HuH-7 (cell line): ENCODE results near the gene BOD1.

Experiments
- DNase-seq: peaks from one replicate; pipeline ENCODE4 v3.0.0; 2011; ENCODE audit warnings: low spot score

Gene BOD1

DNA sequence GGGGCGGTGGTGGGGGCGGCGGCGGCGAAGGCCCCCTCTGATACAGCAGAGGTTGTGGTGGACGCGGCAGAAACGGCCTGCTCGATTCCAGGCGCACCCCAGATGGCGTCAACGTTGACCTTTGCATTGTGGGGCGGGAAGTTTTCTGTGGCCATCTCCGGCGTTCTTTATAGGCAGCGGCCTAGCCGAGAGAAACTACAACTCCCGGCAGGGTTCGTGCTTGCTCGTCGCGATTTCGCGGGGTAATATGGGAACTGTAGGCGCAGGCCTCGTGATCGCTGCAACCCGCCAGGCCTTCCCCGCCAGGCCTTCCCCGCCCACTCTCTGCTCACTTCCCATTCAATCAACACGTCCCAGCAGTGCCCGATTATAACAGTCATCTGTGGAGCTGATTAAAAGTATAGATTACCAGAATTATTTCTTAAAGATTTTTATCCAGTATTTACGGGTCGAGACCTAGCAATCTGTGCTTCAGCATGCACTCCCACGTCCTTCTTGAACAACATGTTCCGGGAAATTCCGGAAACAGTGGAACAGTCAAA, at the start of gene BOD1:
BOD1 (minus strand) TSS at position 74 of the 542 bp plus-strand sequence. CDS start 214 bp downstream, outside the sequence.
- DNase-seq = peak; percentile 86

DNA sequence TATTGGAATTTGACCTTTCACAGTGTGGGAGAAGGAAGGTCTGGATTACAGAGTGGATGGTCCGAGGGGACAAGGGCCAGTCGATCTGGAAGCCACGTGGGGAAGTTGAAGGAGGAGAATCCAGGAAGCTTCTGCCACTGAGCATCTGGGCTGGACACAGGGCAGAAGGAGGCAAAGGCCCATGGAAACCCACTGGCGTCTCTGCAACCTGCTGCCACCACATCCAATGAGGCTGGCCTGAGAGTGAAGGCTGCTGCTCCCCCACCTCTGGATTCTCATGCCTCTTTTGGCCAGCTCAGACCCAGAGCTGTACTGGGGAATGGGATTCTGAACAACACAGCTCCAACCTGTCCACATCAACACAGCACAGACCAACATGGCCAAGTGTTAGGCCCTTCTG, 48.9 kb upstream of the BOD1 start:
- no peak for DNase-seq

DNA sequence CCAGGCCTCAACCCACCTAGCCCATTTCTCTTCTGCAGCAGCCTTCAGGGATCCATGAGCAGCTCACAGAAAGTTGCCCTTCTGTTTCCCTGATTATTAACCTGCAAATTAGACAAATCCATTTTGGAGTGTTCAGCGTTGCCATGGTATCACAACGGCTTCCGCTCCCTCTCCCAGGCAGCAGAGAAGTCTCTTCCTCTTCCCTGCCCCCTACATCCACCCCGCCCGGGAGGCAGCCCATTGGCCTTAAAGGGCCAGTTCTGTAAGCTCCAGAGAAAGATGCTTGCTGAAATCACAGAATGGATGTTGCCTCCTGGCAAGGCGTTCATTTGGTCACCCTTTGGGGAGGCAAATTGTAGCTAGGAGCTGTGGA, 47.7 kb upstream of the BOD1 start:
- DNase-seq = no peak

DNA sequence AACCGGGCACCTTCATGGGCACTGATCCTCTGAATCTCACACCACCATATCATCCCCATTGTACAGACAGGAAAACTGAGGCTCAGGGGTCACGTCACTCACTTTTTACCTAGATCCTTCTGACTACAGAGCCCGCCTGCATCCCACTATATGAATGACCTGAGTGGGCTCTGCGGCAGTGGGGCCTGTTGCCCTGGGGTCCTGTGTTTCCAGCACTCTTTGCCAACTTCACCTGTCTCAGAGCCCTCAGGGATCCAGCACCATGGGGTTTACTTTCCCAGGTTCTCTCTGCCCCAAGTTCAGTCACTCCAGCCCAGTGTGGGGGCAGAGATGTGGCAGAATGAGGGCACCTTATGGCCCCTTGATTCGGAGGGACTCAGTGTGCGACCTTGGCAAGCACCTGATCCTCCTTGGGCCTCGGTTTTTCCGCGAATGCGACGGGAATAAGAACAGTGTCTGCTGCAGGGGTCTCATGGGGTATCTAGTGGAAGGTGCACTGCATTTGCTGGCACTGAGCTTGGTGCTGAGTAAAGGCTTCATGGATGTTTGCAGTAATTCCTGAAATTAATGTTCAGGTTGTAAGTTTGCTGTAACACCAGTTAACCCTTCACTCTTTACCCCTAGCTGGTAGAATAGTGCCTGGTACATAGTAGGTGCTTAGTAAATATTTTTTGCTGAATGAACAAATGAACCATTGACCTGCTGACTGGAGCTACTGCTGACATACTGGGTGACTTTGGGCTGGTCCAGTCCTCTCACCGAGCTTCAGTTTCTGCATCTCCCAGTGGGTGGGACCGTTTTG, 47.1 kb upstream of the BOD1 start:
- DNase-seq = no peak

DNA sequence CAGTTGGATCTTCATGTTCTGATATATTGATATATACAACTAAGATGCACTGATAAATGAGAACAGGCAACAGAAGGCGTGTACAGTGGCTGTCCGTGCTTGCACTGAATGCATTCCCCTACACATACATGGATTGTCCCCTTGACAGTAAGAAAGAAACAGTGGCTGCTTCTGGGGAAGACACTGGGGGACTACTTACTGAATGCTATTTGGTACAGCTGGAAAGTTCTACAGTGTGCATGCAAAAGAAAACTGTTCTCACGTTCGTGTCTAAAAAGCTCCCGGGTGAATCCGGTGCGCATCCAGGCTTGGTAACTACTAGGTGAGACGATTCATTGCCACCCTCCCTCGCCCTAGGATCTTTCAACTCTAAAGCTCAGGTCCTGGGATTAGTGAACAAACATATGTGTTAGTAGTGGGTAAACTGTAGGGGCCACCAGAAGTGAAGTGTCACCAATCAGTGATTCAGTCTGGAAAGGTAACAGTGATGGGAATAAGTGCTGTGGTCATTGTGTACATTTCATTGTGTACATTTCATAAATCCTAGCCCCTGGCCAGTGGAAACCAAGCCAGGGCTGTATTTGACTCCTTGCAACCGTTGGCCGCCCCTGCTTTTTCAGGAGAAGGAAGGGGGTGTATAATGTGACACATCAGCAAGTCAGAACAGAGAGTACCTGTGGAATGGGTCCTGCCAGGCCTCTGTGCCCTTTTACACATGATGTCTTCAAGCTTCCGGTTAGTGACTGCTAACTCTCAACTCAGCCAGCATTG, 46.3 kb upstream of the BOD1 start:
- DNase-seq = no peak

DNA sequence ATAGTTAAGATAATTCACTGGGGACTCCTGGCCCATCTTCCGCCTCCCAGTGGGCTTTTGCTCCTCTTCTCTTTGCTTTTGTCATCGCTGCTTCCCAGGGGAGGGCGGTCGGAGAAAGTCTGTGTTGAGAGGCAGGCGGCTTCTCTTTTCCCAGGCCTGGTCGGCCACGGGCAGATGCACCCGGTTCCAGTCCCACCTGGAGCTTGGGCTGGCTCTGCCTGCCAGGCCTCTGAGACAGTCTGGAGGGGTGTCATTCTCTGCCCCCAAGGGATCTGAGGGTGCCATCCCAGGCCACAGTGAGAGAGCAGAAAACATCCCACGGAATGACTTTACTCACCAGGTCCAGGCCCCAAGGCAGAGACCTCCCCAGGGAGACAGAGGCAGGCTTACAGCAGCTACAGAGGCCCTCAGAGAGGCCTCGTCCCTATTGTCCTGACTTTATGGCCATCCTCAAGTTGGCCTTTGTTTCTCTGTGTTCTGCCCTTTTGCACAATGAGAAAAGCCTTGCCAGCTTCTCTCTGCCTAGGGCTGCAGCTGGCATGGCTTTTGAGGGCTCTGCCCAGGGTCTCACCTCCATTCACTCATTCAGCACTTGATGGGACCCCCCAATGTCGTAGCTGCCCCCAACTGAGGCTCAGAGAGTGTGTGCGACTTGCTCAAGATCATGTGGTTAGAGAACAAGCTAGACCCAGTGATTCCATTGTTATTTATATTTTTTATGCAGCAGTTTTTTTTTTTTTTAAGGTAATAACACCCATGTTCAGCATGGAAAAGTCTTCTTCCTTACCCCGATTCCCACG, 44.2 kb upstream of the BOD1 start:
- DNase-seq = no peak

DNA sequence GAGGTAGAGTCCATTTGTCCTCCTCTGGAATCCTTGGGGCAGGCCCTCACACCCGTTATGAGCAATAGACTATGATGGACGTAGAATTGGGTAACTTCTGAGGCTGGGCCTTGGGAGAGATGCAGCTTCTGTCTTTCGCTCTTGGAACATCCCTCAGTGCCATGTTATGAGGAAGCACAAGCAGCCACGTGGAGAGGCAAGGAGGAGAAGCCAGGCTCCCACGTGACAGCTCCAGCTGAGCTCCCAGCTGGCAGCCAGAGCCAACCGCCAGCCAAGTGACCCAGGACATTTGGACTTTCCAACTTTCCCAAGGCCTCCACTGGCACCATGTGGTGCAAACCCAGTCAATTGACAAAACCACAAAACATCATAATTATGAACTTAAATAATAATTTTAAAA, 43.0 kb upstream of the BOD1 start:
- no peak for DNase-seq

DNA sequence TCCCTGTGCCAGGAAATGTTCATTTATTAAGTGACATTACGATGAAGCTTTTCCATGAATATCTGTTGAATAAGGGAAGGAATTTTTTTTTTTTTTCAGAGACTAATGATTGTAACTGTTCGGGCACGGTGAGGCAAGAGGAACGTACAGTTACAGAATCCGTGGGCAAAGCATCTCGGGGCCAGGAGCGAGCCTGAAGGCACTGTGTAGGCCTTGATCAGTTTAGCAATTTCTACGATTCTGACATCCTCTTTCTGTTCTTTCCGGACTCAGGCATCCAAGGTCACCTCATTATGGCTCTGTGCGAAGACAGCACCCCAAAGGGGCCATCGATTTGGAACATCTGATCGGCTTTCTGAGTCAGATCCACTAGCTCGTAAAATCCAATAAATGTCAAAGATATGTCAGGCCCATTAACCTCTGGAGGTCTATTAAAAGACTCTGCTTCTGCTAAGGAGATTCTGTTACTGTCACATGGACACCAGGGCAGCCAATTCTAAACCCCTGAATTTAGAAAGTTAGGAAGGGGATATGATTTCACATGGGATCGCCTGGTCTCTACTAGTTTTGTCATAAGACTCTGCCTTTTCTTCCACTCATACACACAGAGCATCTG, 41.4 kb upstream of the BOD1 start:
- DNase-seq = no peak

DNA sequence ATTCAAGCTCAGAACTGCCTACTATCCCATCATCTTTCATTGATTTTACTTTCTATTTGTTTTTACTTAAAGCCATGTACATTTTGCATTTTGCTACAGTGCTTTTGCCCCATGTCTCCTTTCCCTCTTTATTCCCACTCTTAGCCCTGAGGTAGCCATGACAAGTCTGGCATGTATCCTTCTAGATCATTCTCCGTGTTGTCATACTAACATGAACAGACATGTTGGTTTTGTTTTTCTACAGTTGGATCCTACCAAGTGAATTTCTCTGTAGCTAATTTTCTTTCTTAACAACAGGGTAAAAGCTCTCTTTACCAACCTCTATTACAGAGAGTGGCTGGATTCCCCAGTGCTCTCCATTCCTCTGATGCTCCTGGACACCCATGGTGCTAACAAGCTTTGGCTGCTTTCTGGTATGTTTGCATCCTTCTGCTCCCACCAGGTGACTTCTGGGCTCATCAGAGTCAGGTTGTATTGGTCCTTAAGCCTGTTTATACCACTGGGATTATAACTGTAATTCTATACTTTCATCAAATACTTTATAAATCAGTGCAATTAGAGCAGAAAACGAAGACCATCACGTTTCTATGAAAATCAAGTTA, 38.8 kb upstream of the BOD1 start:
- DNase-seq = no peak

DNA sequence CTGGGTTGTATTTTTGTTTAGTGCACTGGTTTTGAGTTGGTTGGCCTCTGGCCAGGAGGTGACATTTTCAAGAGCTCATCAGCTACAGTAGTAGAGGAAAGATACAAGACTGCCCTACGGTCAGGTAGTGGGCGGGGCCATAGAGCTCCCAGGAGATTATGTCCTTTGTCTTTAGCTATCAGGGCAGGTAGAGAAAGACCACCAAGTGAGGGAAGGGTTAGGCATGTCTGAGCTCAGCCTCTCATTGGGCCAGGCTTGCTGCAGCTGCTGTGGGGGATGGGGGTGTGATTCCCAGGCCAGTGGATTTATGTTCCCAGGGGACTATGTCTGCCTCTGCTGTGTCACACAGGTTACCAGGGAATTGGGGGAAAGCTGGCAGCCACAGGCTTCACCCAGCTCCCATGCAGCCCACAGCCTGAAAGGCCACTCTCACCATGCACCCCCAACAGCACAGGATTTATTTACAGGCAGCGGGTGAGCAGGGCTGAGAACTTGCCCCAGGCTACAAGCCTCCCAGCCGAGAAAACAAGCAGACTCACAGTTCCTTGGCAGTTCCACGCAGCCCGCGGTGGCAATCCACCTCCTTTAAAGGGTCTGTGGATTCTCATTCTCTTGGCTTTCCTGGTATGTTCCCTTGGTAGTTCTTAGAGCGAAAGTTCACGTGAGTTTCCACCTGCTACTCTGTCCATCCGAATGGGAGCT, 37.5 kb upstream of the BOD1 start:
- no peak for DNase-seq

DNA sequence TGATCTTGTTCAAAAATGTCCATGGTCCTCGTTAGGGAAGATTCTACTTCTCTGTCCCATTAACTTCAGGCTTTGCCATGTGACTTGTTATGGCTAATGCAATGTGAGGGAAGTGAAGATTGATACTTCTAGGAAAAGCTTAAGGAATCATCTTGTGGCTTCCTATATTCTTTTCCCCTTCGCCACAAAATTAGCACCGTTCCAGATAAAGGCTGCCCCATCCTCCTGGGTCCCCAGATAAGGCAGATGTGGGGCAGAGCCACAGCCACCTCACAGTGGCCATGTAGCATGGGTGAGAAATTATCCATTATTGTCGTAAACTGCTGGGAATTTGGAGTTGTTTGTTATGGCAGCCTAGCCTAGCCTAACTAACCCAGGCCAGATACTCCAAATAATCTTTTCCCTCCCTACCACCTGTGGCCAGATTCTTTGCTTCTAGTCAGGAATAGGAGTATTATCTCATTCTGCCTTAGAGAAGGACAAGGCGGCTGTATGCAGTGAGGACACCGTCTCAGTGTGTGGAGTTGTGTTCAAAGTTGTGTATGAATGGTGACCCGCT, 31.9 kb upstream of the BOD1 start:
- no peak for DNase-seq

DNA sequence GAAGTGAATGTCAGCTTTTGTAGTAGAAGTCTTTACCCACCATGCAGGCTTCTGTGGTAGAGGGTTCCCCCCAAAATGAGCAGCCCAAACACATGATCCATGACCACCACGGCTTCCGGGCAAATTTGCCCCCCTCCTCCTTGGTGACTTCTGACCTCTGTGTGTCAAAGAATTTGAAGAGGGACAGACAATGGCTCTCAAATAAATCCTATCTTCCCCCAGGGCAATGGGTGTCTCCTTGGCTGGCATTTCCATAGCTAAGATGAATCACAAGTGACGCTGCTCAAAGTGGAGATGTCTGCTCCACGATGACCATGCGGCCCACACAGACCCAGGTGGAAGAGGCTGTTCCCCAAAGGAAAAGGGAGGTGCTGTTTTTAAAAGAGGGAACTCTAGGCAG, 30.2 kb upstream of the BOD1 start:
- DNase-seq = no peak

DNA sequence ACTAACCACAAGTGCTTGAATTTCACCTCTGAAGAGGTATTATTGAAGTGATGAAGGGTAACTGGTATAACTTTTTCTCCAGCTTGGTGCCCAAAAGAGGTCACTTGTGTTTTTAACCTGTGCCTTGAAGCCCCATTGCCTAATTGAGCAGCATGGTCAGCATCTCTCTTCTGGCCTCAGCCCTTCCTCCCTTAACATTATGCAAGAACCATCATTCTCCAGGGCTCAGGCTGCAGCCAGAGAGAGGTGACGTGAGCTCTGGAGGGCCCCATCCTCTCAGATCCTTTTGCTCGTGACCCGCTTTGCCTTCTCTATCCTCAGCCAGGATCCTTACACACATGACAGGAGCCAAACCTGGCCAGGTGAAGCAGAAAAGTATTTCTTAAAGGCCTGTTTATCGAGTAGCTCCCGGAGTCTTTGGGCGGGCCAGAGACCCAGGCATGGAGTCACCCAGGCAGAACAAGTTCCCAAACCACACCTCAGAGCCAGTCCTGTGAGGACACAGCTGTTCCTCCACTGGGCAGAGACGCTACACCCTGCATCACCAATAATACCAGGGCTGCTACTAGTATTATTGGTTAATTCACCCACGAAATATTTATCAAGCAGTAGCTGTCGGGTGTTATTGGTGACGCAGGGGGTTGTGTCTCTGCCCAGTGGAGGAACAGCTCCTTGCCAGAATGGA, 29.6 kb upstream of the BOD1 start:
- DNase-seq = no peak

DNA sequence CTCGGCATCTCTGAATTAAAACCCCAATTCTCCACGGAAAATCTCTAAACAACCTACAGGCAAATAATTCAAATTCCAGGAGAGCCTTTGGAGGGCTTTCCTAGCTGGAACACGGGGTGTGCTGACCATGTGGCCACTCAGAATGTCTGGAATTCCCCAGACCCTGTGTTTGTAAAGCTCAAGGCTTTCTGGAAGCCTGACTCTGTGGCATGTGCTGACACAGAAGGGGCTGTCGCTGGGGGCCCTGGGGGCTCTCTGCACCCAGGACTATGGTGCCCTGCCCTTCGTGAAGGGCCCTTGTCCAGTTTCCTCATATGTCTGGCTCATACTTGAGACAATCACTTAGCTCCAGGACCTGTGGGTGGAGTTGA, 29.0 kb upstream of the BOD1 start:
- no peak for DNase-seq

DNA sequence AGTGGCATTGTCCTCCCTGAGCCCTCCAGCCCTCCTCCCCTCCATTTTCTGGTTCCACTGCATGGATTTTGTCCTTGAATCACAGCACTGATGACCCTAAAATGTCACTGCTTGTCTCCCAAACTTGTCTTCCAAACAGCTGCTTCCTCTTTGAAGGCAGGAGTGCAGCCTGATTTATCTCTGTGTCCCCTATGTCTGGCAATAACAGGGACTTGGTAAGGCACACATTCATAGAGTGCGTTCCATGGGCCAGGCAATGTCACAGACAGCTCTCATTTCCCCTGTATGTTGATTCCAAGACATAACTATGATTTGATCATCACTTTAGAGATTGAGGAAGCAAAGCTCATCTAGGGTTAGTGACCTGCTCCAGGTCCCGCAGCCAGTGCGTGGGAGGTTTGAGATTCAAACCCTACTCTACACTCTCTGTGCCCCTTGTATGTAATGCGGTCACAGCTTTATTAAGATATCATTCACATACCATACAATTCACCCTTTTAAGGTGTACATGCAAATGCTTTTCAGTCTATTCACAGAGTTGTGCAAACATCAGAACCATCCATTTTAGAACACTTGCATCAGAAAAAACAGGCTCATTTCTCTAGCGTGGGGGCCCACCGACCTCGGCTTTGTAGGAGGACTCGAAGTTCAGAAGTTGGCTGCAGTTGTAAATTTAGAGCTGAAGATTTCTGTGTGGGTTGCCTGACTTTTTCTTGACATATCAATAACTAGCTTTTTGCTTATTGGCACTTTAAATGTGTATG, 28.4 kb upstream of the BOD1 start:
- DNase-seq = no peak

DNA sequence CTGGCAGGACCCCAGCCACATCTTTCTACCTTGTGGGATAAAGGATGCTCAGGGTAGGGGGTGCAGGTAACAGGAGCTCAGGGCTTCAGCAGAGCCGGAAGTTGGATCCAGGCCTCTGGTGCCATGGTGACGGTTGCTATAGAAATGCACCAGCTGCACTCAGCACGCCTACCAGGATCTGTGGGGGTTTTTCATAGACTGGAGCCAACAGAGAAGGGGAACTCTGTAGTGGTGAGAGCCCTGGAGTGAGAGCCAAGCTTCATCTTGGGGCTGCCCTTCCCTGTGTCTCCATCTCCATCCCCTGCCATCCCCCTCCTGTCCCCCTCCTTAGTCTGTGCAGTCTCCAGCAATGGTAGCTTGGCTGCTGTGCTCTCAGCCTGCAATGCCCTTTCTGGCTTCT, 27.5 kb upstream of the BOD1 start:
- DNase-seq = no peak

DNA sequence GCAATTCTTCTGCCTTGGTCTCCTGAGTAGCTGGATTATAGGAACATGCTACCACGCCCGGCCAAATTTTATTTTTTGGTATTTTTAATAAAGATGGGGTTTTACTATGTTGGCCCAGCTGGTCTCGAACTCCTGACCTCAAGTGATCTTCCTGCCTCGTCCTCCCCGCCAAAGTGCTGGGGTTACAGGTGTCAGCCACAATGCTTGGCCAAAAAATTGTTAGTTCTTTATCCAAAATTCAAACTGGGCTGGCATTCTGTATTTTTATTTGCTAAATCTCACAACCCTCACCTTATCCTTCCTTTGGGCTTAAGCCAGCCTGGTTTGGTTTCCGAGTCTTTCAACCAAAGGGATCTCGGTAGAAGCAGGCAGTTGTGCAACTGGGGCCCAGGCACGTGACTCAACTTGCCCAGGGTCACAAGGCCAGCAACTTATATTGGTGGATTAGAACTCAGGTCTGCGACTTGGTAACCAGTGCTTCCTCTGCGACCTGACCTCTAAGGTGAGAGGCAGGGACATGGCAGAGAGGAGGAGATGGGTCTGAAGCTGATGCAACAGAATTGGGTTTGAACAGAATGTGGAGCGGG, 26.5 kb upstream of the BOD1 start:
- no peak for DNase-seq

DNA sequence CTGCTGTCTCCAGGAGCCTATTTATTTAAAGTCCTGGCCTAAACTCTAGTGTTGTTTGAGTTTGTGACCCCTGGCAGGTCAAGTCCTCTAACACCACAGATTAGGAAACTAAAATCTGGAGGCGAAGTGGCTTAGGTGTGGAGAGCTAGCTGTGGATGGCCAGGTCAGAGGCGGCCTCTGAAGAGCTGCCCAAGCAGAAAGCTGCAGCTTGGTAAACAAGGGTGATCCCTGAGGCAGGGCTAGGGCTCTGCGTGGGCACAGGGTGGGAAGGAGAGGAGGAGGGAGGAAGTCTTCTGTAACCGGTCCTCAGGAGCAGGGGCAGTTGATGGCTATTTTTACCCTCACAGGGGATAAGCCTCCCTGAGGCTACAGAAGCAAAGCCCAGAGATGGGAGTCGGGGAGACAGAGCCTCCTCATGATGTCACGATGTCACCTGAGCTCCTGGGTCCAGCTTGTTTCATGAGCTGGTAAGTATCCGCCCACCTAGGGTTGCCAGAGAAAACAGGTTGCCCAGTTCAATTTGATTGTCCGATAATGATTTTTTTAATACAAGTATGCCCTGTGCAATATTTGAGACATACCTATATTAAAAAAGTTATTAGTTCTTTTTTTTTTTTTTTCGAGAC, 25.9 kb upstream of the BOD1 start:
- no peak for DNase-seq
